NCI-H69 (cell line): ENCODE data around the gene ERI3.

Source experiments
- DNase-seq: peaks from one replicate; lab custom pipeline; 2025; lab: John Stamatoyannopoulos, UW

Gene ERI3

DNA sequence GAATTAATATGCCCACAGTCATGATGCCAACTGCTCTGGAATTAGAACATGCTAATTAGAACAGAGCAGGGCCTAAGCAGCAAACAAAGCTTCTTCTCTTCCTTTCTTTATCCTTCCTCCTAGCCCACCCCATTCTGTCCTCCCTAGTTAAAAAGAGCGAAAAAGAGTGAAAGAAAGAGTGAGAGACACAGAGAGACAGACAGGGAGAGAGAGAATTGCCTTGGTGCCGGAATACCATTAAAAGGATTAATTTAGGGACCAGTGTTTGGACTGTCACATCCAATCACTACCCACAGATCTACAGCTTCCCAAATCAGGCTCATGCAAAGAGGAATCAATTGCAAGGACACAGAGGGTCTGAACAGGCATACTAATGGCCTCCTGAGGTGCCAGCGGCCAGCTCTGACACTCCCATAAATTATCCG, 7.0 kb downstream of the ERI3 start:
- DNase-seq, result peak; percentile 8

DNA sequence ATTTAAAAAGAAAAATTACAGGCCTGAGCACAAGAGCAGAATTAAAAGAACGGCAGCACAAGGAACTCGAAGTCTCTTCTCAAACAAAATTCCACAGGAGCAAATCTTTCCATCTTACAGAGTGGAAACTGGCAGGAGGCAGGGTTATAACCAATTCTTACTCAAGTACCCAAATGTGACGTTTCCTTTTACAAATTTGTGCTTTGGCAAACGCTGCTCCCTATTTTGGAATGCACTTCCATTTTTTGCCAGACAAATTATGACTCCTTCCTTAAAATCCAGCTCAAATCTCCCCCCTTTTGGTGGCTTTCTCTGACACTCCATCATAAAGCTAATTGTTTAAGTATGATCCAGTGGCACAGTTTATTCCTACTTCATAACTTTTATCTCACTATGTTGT, 7.8 kb downstream of the ERI3 start:
- no peak for DNase-seq

DNA sequence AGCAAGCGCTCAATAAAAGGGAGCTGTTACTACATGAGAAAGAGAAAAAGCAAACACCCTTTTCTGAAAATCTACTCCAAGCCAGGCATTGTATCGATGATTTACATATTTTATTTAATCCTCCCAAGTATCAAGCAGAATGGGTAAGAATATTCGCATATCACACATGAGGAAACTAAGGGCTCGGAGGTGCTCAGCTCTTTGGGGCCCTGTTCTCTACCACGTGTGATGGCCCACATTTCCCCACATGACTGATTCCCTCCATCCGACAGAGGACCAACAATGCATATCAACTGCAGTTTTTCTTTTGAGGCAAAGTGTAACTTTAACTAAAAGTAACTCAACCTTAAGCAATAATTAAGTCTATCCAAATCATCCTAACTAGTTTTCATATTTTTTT, 8.2 kb downstream of the ERI3 start:
- DNase-seq, result no peak

DNA sequence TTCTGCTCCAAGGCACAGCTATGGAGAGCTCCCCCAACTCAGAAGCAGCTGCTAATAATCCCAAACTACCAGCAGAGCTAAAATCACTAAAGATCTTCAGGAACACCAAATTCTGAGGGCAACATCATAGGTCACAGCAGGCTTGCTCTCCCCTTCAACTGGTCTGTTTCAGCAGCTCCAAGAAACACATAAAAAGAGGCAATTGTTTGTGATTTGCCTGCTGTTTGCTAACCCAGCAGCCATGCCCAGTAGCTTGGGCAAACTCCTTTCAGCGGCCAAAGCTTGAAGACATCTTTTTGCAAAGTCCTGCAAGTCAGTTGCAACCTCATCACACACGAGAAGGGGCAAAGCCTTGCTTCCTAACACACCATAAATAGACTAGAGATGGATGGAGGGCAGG, 8.9 kb downstream of the ERI3 start:
- no peak for DNase-seq

DNA sequence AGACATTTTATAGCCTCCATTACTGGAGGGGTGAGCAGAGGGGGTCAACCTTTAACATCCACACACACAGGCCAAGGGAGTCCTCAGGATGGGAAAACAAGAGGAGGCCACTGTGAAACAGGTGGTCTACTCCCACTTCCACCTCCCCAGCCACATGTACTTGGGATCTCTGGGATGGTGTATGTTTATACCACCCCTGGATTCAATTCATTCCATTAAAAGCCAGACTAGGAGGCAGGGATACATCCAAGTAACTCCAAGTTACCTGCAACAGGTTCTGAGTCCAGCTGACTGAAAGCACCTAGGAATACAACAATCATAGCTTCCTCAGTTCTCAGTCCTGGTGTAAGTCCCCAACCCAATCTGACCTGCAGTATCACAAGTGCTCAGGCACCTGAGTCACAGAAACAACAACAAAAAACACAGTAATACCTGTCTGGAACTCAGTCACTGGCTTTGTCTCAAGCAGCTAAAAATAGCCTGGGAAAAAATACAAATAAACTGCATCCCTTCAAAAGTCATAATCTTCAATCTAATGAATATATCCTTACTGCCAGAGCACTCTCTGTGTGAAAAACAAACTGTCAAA, 9.8 kb downstream of the ERI3 start:
- DNase-seq, result no peak

DNA sequence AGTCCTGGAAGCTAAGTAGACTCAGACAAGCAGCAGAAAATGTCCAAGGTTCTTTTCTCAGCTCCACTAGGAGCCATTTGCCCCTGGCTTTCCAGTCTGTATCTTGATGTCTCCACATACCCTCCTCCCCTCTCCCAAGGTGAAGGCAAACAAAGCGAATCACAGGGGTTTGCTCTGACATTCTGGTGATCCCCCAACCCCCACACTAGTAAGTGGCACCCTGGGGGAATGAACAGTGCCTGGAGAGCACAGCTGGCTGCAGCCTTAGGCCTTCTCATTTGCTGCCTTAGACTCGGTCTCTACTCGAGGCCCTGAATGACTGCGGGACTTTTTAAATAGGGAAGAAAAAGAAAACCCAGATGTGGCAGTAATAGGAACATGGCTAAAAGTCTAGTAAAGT, 15.3 kb downstream of the ERI3 start:
- DNase-seq, result peak; percentile 87

DNA sequence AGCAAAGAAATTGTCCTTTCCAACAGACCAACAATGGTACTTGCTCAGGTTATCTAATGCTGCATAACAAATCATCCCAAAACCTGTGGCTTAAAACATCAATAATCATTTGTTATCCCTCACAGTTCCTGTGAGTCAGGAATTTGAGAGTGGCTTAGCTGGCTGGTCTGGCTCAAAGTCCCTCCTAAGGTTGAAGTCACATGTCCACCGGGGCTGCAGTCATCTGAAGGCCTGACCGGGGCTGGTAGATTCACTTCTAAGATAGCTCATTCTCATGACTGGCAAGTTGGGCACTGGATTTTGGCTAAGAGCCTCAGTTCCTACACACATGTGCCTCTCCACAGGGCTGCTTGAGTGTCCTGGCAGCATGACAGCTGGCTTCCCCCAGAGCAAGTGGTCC, 16.9 kb downstream of the ERI3 start:
- no peak for DNase-seq

DNA sequence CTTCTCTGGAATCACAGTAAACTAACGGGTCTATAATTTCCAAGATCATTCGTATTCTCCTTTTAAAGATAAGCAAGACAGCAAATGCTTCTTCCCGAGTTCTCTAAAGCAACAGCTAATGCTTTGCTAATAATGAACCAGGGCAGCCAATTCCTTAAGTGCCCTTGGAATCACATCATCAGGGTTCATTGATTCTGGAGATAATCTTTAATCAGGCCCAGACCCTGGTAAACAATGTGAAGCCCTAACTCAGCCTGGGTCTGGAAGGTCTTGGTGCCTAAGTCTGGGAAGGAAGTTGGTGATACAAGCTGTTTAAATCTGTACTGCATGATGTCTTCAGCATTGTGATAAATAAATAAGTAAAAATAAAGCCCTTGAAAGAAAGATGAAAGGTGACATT, 18.4 kb downstream of the ERI3 start:
- DNase-seq, result no peak

DNA sequence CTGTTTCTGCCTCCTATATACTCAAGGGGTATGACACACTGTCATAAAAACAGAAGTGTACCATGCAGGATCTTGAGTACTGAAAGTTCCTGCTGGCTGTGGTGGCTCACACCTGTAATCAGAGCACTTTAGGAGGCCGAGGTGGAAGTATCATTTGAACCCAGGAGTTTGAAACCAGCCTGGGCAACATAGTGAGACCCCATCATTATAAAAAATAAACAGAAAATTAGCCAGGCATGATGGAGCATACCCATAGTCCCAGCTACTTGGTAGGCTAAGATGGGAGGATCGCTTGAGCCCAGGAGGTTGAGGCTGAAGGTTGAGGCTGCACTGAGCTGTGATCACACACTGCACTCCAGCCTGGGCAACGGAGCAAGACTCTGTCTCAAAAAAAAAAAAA, 20.1 kb downstream of the ERI3 start:
- no peak for DNase-seq

DNA sequence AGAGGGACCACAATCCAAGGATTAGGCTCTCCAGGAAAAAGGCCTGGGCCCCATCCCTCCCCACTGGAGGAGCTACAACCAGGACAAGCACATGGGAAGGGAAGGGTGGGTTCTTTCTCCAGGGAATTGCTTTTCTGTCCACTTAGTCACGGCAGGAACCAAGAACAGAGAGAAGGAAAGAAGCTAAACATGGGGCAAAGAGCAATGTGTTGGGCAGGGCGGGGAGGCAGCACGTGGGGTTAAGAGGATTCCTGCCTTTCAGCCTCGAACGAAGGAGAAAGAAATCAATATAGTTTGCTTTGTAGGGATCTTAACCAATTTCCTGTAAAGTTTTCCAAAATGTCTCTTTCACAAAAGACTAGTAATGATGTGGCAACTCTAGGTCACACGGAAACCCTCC, 21.7 kb downstream of the ERI3 start:
- no peak for DNase-seq

DNA sequence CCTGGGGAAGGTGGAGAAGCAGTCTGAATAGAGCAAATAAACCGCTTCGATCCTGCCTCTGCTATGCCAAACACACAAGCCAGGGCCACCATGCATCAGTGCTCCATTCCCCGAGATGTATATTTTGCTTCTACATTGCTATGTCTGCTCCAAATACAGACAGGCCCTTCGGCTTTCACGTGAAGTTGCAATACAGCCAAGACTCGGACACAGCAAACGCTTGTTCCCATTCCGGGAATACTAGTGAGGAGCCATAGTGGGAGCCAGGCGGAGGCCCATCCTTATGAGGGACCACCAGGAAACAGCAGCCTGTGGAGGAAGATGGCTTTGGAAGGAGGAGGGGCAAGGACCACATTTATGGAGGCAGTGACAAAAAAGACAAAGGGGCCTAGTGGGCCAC, 22.6 kb downstream of the ERI3 start:
- DNase-seq, result no peak

DNA sequence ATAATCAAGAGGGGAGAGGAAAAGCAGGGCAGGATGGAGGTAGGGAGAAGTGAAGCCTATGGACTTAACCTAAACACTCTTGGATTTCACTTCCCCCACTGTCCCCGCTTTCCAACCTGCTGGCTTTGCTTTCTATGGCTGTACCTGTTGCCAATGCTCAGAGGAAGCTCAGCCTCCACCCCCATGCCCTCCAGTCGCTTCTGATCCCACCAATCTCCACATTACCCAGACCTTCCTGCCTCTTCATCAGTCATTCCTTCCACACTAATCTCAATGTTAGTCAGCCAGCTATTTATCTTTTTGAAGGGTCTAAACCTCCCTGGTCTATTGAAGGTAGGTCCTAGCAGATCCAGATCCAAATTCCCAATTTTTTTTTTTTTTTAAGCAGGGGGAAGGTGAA, 24.1 kb downstream of the ERI3 start:
- no peak for DNase-seq

DNA sequence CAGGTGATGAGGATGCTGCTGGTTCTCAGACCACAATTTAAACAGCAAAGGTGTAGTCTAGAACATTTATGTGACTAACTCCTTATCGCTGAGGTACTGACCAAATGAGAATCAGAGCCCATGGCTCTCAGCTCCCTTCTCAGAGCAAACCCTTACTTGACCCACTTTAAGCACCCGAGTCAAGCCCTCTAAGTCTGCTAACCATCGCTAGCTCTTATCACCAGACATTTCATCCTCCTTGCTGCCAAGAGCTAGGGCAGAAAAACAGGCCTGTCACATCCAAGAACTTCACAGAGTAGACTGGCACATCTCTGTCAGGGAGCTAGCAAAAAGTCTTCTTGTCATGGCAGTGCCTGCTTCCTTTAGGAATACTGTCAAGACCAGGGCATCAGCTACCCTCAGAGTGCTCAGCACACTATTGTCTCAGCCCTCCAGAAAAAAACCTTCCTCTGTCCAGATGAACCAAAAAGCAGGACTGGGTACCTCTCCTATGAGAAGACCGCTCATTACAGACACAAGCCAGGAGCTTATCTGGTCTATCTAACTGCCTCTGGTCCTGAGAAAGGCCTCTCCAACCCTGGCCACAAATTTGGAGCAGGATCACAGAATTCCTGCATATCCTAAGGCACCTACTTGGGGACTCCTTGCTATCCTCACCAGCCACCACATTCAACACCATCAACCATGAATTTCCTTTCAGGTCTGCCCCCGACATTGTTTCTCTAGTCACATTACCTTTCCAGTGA, 26.2 kb downstream of the ERI3 start:
- no peak for DNase-seq

DNA sequence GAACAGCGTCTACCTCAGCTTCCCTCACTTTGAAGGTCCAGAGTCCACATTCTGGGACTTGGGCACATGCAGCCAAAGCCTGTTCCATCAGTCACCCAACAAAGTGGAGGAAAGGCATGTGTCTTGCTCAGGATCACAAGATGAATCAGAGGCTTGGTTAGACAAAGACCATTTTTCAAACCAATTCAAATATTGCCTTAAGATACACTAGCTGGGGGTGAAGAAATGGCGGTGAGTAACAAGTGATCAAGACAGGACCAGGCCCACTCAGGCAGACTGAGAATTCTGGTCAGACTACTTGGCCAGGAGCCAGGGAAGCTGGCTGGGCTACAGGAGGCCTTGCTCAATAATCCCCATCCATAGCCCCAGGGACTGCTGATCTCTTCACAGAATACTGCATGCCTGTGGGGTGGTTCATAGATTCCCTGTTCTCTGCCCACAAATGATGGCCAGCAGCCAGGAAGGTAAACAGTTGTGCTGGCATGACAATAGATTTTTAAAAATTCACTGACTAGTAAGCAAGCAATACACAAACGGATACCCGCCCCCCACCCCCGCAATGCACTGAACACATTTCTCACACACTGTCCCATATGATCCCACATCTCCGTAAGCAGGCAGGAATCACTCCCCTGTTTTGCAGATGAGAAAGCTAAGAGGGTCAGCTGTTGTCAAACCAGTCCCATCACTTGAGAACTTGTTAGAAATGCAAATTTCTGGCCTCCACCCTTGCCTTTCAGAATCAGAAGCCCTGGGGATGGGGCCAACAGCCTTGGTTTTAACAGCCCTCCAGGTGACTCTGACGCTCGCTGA, 27.2 kb downstream of the ERI3 start:
- peak; percentile 97 for DNase-seq

DNA sequence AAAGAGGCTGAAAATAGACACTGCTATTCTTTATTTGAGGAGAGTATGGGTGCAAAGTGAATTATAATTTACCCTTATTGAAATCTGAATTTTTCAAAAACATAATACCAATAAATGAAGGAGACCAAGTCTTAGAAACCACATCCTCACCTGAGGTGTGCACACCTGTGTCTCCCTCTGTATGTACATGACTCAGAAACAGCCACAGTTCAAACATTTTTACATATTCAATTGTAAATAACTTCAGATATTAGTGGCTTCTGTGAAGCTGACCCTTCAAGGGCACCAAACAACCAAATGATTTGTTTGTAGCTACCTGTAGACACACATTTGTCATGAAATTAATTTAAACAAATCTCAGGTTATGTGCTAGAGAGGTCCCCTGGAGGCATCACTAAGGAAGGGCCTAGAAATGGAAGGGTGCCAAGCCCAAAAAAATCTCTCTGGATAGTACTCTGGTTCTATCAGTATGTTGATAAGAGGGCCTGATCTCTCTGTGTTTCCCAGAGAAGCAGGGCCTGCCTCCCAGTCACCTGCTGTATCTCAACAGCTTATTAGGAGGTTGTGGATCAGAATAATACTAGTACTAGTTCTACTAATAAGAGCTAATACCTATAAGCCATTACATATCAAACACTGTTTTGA, 28.1 kb downstream of the ERI3 start:
- peak; percentile 52 for DNase-seq

DNA sequence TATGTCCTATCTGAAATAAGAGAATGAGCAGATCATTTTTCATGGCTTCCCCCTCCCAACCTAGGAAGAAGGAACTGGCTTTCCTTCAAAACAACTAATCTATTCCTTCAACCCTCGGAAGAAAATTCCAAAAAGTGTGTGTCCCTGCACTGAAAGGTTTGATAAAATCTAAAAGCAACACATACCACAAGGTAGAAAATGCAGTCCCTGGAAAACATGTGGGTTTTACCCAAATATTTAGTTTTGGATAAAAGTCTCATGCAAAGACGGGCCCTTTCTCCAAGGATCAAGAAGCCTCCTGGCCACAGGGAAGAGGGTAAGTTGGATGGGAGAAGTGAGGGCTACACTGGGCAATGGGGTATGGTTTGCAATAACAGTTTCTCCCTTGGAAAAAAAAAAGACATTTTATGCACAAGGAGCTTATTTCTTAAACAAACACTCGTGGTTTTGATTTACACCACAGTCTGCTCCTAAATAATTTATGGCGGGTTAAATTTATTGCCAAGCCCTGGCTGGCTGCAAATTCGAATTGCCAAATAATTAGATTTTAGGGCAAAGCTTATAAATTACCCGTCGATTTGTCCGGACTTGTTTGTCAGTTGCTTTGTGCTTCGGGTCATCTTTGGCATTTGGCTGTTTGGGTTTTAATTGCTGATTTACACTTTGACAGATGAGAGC, 28.9 kb downstream of the ERI3 start:
- peak; percentile 68 for DNase-seq

DNA sequence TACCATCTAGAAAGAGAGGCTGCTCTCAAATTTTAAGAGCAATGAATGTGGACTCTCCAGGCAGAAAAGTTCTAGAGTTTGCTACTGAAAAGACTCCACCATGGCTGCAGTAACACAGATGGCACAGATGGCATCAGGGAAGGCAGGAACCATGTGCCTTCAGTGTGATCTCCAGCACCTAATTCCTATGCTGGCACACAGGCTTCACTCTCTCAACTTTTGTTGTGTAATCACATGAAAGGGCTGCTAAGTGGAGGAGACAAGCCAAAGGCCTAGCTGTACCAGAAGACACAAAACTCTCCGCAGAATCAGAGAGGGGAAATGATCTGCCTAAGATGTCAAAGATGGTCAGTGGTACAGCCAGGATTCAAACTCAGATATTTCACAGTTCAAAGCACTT, 31.1 kb downstream of the ERI3 start:
- DNase-seq, result no peak

DNA sequence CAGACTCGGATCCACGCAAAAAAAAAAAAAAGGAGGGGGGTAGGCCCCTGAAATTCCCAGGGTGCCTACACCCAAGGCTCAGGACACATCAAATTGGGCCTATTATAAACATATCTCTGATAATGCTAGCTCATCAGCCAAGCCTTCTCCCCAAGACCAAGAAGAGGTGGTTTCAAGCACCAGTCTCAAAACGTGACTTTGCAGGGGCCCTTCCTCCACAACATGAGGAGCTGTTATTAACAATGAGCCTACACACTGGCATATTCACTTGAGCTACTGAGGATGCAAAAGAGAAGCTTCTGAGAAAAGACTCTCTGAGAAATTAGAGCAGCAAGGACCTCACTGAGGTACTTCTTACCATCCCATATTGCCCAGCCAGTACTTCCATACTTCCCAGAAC, 32.7 kb downstream of the ERI3 start:
- no peak for DNase-seq

DNA sequence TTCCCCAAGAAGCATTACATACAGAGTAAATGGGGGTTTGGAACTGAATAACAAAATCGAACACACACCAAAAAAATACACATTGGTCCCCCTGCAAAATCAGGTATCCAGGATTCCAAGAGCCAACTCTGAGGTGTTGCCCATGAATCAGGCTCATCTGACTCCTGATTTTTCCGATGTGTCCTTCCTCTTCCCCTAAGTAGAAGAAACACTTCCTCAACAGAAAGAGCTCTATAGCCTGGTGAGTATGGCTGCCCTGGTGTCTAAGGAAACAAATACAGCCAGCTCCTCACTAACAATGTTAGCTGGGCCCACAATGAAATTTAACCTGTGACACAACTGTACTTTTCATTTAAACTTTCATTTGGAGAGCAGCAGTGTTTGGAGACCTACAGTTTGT, 33.6 kb downstream of the ERI3 start:
- DNase-seq, result no peak

DNA sequence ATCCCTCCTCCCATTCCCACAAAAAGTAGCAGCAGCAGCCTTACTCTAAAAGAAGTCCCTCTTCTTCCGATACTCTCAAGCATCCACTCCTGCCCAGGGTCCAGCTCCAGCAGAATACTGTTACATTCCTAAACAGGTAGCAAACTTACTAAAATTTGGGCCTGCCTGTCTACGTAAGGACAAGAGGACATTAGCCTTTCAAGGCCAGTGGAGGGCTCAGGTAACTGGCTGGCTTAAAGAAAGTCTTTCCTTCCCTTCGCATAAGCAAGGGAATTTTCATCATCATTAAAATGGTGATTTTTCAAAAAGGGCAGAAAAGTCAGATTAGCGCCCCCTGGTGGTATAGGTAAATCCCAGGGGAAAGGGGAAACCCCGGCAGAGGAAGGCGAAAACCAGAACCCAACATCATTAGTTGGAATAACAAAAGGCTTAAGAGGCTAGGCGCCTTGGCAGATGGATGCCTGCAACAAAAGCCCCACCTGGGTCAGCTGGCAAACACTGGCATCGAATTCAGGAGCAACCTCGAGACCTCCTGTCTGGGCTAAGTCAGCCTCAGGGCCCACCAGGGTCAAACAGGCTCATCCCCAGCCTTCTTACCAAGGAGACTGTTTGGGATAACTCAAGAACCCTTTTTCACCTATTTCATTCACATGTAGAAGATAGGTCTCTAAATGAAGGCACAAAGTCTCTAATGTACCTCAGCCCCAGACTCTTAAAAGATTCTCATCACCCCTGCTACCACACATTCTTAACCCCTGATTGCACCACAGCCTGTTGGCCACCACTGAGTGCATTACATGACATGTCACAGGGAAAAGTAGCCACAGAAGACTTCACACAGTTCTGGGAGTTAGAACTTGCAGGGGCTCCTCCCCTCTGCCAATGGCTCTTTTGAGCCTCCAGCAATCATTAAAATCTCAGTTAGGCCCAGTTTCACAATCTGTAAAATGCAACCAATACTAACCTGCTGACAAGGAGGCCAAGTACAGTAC, 36.7 kb downstream of the ERI3 start:
- DNase-seq, result peak; percentile 68

DNA sequence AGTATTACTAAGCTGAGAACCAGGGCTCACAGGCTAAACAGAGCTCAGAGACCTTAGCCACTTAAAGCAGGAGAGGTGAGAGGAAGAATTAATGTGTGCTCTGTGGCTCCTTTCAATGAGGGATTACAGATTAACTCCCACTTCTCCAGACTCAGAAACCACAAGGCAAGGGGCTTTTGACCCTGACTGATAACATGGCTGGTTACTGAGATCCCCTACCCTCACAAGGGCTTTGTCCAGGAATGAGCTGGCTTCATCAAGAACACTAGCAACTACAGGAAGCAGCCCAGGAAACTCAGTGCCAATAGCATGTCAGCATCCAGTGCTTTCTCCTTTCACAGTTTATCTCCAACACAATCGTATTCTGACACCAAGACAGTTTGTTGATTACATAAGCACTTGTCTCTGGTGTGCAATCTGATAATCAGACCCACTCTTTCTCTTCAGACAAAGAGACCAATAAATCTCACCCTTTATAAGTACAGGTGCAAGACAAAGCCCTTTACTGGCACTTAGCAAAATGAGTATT, 38.8 kb downstream of the ERI3 start:
- peak; percentile 29 for DNase-seq
